Panc1 (cell line): ENCODE results near the gene C1D.

Source experiments
- CTCF ChIP-seq: fragments of 450-650 bp; IDR thresholded peaks from 2 replicates; pipeline ENCODE4 v1.5.1; 2017; ENCODE audit warnings: mild to moderate bottlenecking
- POLR2AphosphoS5 ChIP-seq: IDR thresholded peaks from 2 replicates; pipeline ENCODE4 v1.6.1; 2012; ENCODE audit warnings: mild to moderate bottlenecking, low read depth, low read length, moderate library complexity

- no peak for TF ChIP-seq CTCF
- no peak for TF ChIP-seq POLR2AphosphoS5
Measured at GRCh38 chr2:68027959-68028358, 34.8 kb downstream of the C1D start.
